Retinal pigment epithelial cell (primary cell): ENCODE results near the gene WDR27.

ENCODE experiments used
- DNase-seq: peaks from one replicate; pipeline ENCODE4 v3.0.0-alpha.2; 2010; ENCODE audit warnings: low read depth
- H3K4me3 ChIP-seq: 2 replicates; pipeline ENCODE4 v1.5.1; 2011; ENCODE audit warnings: mild to moderate bottlenecking, low read length, control low read depth, moderate library complexity
- CTCF ChIP-seq: conservative IDR thresholded peaks from 2 replicates; pipeline ENCODE4 v1.5.1; 2011; ENCODE audit warnings: low read depth, low read length, control low read depth, inconsistent platforms

Gene WDR27

GRCh38 chr6:169723200-169723909, 21.5 kb upstream of the WDR27 start:
- peak overlapping the region; percentile 81 for H3K4me3 ChIP-seq
- TF ChIP-seq CTCF: no peak
- no peak for DNase-seq

GRCh38 chr6:169722362-169723199, 20.8 kb upstream of the WDR27 start:
- peak overlapping the region; percentile 81 for H3K4me3 ChIP-seq
- TF ChIP-seq CTCF: no peak
- DNase-seq: no peak

GRCh38 chr6:169720207-169720855, 18.5 kb upstream of the WDR27 start:
- H3K4me3 ChIP-seq: no peak overlapping the region
- DNase-seq: no peak
- TF ChIP-seq CTCF: peak; percentile 16

GRCh38 chr6:169719117-169719516, 17.3 kb upstream of the WDR27 start:
- no peak for TF ChIP-seq CTCF
- H3K4me3 ChIP-seq: no peak overlapping the region

GRCh38 chr6:169714595-169714994, 12.8 kb upstream of the WDR27 start:
- no peak overlapping the region for H3K4me3 ChIP-seq
- DNase-seq: no peak
- no peak for TF ChIP-seq CTCF

More at GRCh38 chr6:169719117-169719516, 17.3 kb upstream of the WDR27 start:
- no peak for DNase-seq

GRCh38 chr6:169714178-169714577, 12.3 kb upstream of the WDR27 start:
- DNase-seq: no peak

More at GRCh38 chr6:169714178-169714577, 12.3 kb upstream of the WDR27 start:
- no peak overlapping the region for H3K4me3 ChIP-seq
- no peak for TF ChIP-seq CTCF
